Measurements from ENCODE around the gene ITGB4. TPM values are rescaled to one million over a fixed set of nuclear protein-coding genes. Genes with fewer than 3 reads are reported as not detected.
A peak's percentile ranks its signal among the peaks of the same experiment; 100 is the strongest.

Gene ITGB4
- total and polyA plus RNA-seq, 2 of the 13 experiments (the other 11 are each of a cell fraction or from before 2014, with no cell fraction given) = 6.9 to 14.5 TPM

- TF ChIP-seq CREB3 (CRISPR knock-in tag; IDR thresholded peaks at IDR 0.05) = no peak
- no peak for TF ChIP-seq ZBTB44 (CRISPR knock-in tag; IDR thresholded peaks at IDR 0.05)
- no peak for TF ChIP-seq ZSCAN30 (CRISPR knock-in tag; IDR thresholded peaks at IDR 0.05)
- TF ChIP-seq ZNF225 (CRISPR knock-in tag; IDR thresholded peaks at IDR 0.05) = 0 out of 2 replicates have a peak, but pooled peaks have one; percentile 71
- no peak for TF ChIP-seq PHB2 (IDR thresholded peaks at IDR 0.05; ENCODE audit: partially characterized antibody)
- TF ChIP-seq HNRNPUL1 (IDR thresholded peaks at IDR 0.05; ENCODE audit: low read depth, low read length) = no peak
- TF ChIP-seq ZNF512B (CRISPR knock-in tag; IDR thresholded peaks at IDR 0.05; ENCODE audit: borderline replicate concordance) = no peak
- TF ChIP-seq MAX (IDR thresholded peaks at IDR 0.05) = peak; percentile 40; the same call in 1 of the 2 replicates
- no peak for TF ChIP-seq ATF6 (CRISPR knock-in tag; conservative IDR thresholded peaks at IDR 0.05)
- no peak for TF ChIP-seq BRF2 (CRISPR knock-in tag; IDR thresholded peaks at IDR 0.05)
- no peak for TF ChIP-seq ARNTL (CRISPR knock-in tag; IDR thresholded peaks at IDR 0.05)
- TF ChIP-seq TFDP2 (CRISPR knock-in tag; IDR thresholded peaks at IDR 0.05) = 0 out of 2 replicates have a peak, but pooled peaks have one; percentile 34
- no peak for TF ChIP-seq NFYB (CRISPR knock-in tag; IDR thresholded peaks at IDR 0.05)
- no peak for TF ChIP-seq ELF4 (CRISPR knock-in tag; IDR thresholded peaks at IDR 0.05; ENCODE audit: borderline replicate concordance)
- no peak; the same call in 1 of the 2 replicates for TF ChIP-seq ZNF280B (CRISPR knock-in tag; IDR thresholded peaks at IDR 0.05; ENCODE audit: borderline replicate concordance)
- no peak for TF ChIP-seq KLF15 (CRISPR knock-in tag; IDR thresholded peaks at IDR 0.05; ENCODE audit: borderline replicate concordance)
These were observed at the start of gene ITGB4 (continued) for GRCh38 chr17:75720656-75721462.
